Neuronal stem cell (in vitro differentiated cells): ENCODE measurements around the gene CPA3.

Experiments used
- DNase-seq: peaks from one replicate; pipeline ENCODE4 v3.0.0-alpha.2; 2013; ENCODE audit warnings: low spot score
- H2AFZ ChIP-seq: one replicate; pipeline ENCODE4 v1.6.1; 2013; ENCODE audit warnings: mild to moderate bottlenecking, low read length, inconsistent platforms
- H2AK5ac ChIP-seq: 2 replicates; pipeline ENCODE4 v1.6.1; 2013; ENCODE audit warnings: low read depth, mild to moderate bottlenecking, inconsistent platforms, low read length, moderate library complexity, mixed read lengths
- H2BK120ac ChIP-seq: 2 replicates; pipeline ENCODE4 v1.6.1; 2013; ENCODE audit warnings: low read depth, mild to moderate bottlenecking, inconsistent platforms, low read length, moderate library complexity, mixed read lengths
- H2BK12ac ChIP-seq: one replicate; pipeline ENCODE4 v1.6.1; 2013; ENCODE audit warnings: low read length, inconsistent platforms
- H2BK15ac ChIP-seq: 2 replicates; pipeline ENCODE4 v1.6.1; 2013; ENCODE audit warnings: mild to moderate bottlenecking, low read length, inconsistent platforms, mixed read lengths
- H2BK5ac ChIP-seq: one replicate; pipeline ENCODE4 v1.6.1; 2013; ENCODE audit warnings: inconsistent platforms, mild to moderate bottlenecking, low read length, moderate library complexity
- H3K14ac ChIP-seq: one replicate; pipeline ENCODE4 v1.6.1; 2013; ENCODE audit warnings: low read length, inconsistent platforms
- H3K18ac ChIP-seq: 2 replicates; pipeline ENCODE4 v1.6.1; 2013; ENCODE audit warnings: low read length, inconsistent platforms
- H3K23ac ChIP-seq: 2 replicates; pipeline ENCODE4 v1.6.1; 2013; ENCODE audit warnings: low read depth, mild to moderate bottlenecking, mixed read lengths, low read length, inconsistent platforms; ENCODE audit not compliant: poor library complexity
- H3K27ac ChIP-seq: replicated peaks from 3 replicates; pipeline ENCODE4 v1.5.1; 2013; ENCODE audit warnings: low read length, inconsistent platforms
- H3K27me3 ChIP-seq, 3 experiments: 2 replicates each; pipeline ENCODE4 v1.6.1; 2013; ENCODE audit warnings: low read length in 3 of 3, mild to moderate bottlenecking in 2 of 3, inconsistent platforms in 1 of 3, low read depth in 1 of 3, mixed read lengths in 1 of 3, moderate library complexity in 1 of 3; ENCODE audit not compliant: control insufficient read depth in 3 of 3, insufficient read depth in 3 of 3
- H3K36me3 ChIP-seq, 2 donors: replicated peaks in 1 of 2; 2 replicates each; pipeline ENCODE4 v1.6.1; 2013; ENCODE audit warnings: low read length in 2 of 2; ENCODE audit not compliant: control insufficient read depth in 2 of 2, insufficient read depth in 2 of 2
- H3K4ac ChIP-seq: 2 replicates; pipeline ENCODE4 v1.6.1; 2013; ENCODE audit warnings: inconsistent platforms, mild to moderate bottlenecking, low read length, moderate library complexity
- H3K4me1 ChIP-seq, 2 donors: 1 replicate in 1 of 2; 2 replicates in 1 of 2; pipeline ENCODE4 v1.6.1; 2013; ENCODE audit warnings: low read length in 2 of 2, low read depth in 1 of 2; ENCODE audit not compliant: control insufficient read depth in 2 of 2, insufficient read depth in 1 of 2
- H3K4me2 ChIP-seq: one replicate; pipeline ENCODE4 v1.6.1; 2013; ENCODE audit warnings: mild to moderate bottlenecking, low read length, inconsistent platforms; ENCODE audit not compliant: insufficient read depth, poor library complexity, severe bottlenecking
- H3K4me3 ChIP-seq, 2 donors: 2 replicates each; pipeline ENCODE4 v1.5.1; 2013; ENCODE audit warnings: low read length in 2 of 2, mild to moderate bottlenecking in 2 of 2, inconsistent platforms in 1 of 2, moderate library complexity in 1 of 2
- H3K79me1 ChIP-seq: one replicate; pipeline ENCODE4 v1.6.1; 2013; ENCODE audit warnings: low read depth, mild to moderate bottlenecking, inconsistent platforms, low read length, moderate library complexity
- H3K9ac ChIP-seq: one replicate; pipeline ENCODE4 v1.6.1; 2013; ENCODE audit warnings: mild to moderate bottlenecking, low read depth, low read length, inconsistent platforms; ENCODE audit not compliant: poor library complexity
- H3K9me3 ChIP-seq, 2 donors: replicated peaks in 1 of 2; 2 replicates each; pipeline versions ENCODE3 to v1.6.1; 2013; ENCODE audit warnings: low read length in 2 of 2, mild to moderate bottlenecking in 2 of 2, inconsistent platforms in 1 of 2, low read depth in 1 of 2, mixed read lengths in 1 of 2, moderate library complexity in 1 of 2; ENCODE audit not compliant: control insufficient read depth in 2 of 2, insufficient read depth in 1 of 2
- H4K8ac ChIP-seq: one replicate; pipeline ENCODE4 v1.6.1; 2013; ENCODE audit warnings: low read depth, mild to moderate bottlenecking, inconsistent platforms, low read length, moderate library complexity
- H4K91ac ChIP-seq: one replicate; pipeline ENCODE4 v1.6.1; 2013; ENCODE audit warnings: low read length, low read depth, mild to moderate bottlenecking, inconsistent platforms; ENCODE audit not compliant: poor library complexity
- WGBS, 2 donors: extraction: QIAGEN DNeasy Blood & Tissue Kit; methylation state at CpG; one replicate each; pipeline ENCODE4 v1.1.7; 2013; ENCODE audit warnings: missing lambda C conversion rate in 2 of 2, mixed read lengths in 1 of 2; ENCODE audit not compliant: insufficient read length in 2 of 2, insufficient replicate concordance in 1 of 2; ENCODE audit errors: extremely low coverage in 2 of 2; 5-methylcytosine and 5-hydroxymethylcytosine counted together

The CPA3 gene

GRCh38 chr3:148840451-148840850 lies 24.6 kb upstream of the CPA3 start:
- H3K18ac ChIP-seq = no peak overlapping the region
- H3K4me1 ChIP-seq = no peaks in the 10 kb centered on the region
- H4K91ac ChIP-seq = no peak overlapping the region
- no peak overlapping the region for H2BK15ac ChIP-seq
- WGBS, 2 donors = no CpG with 5 or more reads among the region's 4 CpGs
- H3K23ac ChIP-seq = no peak overlapping the region
- no peak overlapping the region for H2AK5ac ChIP-seq
- no peaks in the 10 kb centered on the region for H3K9me3 ChIP-seq
- H2BK5ac ChIP-seq = no peak overlapping the region
- no peak overlapping the region for H3K27ac ChIP-seq
- no peak overlapping the region for H3K4me2 ChIP-seq
- no peak for DNase-seq
- H4K8ac ChIP-seq = no peak overlapping the region
- H3K36me3 ChIP-seq = no peaks in the 10 kb centered on the region
- no peaks in the 10 kb centered on the region for H3K79me1 ChIP-seq
- no peak overlapping the region for H2AFZ ChIP-seq
- no peak overlapping the region for H2BK120ac ChIP-seq
- H2BK12ac ChIP-seq = no peak overlapping the region
- H3K9ac ChIP-seq = no peak overlapping the region
- no peak overlapping the region for H3K4ac ChIP-seq
- no peaks in the 10 kb centered on the region for H3K27me3 ChIP-seq
- H3K14ac ChIP-seq = no peak overlapping the region
- no peak overlapping the region for H3K4me3 ChIP-seq

GRCh38 chr3:148845756-148846395 lies 19.2 kb upstream of the CPA3 start:
- Histone ChIP-seq H3K27ac (no peak overlapping the region), H3K23ac (no peak overlapping the region), H4K8ac (no peak overlapping the region), H3K9me3 (no peaks in the 10 kb centered on the region), H3K18ac (no peak overlapping the region), H2BK12ac (no peak overlapping the region), H2AK5ac (no peak overlapping the region), H2BK5ac (no peak overlapping the region), H3K36me3 (no peaks in the 10 kb centered on the region), H3K79me1 (no peaks in the 10 kb centered on the region), H3K4me1 (no peaks in the 10 kb centered on the region), H3K4me3 (no peak overlapping the region), H3K14ac (no peak overlapping the region), H3K9ac (no peak overlapping the region), H4K91ac (no peak overlapping the region), H3K4me2 (no peak overlapping the region), H3K27me3 (no peaks in the 10 kb centered on the region), H2BK120ac (no peak overlapping the region), H2BK15ac (no peak overlapping the region), H2AFZ (no peak overlapping the region), H3K4ac (no peak overlapping the region)
- no peak for DNase-seq
- WGBS, 2 donors = no CpG with 5 or more reads among the region's 2 CpGs

- Histone ChIP-seq H2BK12ac (no peak overlapping the region), H3K18ac (no peak overlapping the region), H3K14ac (no peak overlapping the region), H3K23ac (no peak overlapping the region), H2AFZ (no peak overlapping the region), H2BK5ac (no peak overlapping the region), H3K4me2 (no peak overlapping the region), H3K9me3 (no peaks in the 10 kb centered on the region), H3K36me3 (no peaks in the 10 kb centered on the region), H3K9ac (no peak overlapping the region), H3K4me3 (no peak overlapping the region), H4K8ac (no peak overlapping the region), H2AK5ac (no peak overlapping the region), H2BK15ac (no peak overlapping the region), H3K4ac (no peak overlapping the region), H3K27ac (no peak overlapping the region), H3K79me1 (no peaks in the 10 kb centered on the region), H3K27me3 (no peaks in the 10 kb centered on the region), H4K91ac (no peak overlapping the region), H2BK120ac (no peak overlapping the region), H3K4me1 (no peaks in the 10 kb centered on the region)
- no peak for DNase-seq
- WGBS, 2 donors = no CpG with 5 or more reads among the region's 1 CpG
These were observed 17.7 kb upstream of the CPA3 start for GRCh38 chr3:148847351-148847750.

- Histone ChIP-seq H4K8ac (no peak overlapping the region), H2BK15ac (no peak overlapping the region), H3K36me3 (no peaks in the 10 kb centered on the region), H3K14ac (no peak overlapping the region), H2BK120ac (no peak overlapping the region), H3K9me3 (no peaks in the 10 kb centered on the region), H3K79me1 (no peaks in the 10 kb centered on the region), H3K9ac (no peak overlapping the region), H3K18ac (no peak overlapping the region), H3K27me3 (no peaks in the 10 kb centered on the region), H3K4ac (no peak overlapping the region), H2AK5ac (no peak overlapping the region), H4K91ac (no peak overlapping the region), H3K23ac (no peak overlapping the region), H3K27ac (no peak overlapping the region), H2AFZ (no peak overlapping the region), H2BK5ac (no peak overlapping the region), H2BK12ac (no peak overlapping the region), H3K4me2 (no peak overlapping the region), H3K4me1 (no peaks in the 10 kb centered on the region), H3K4me3 (no peak overlapping the region)
- DNase-seq = no peak
- whole genome bisulfite sequencing, 2 donors = no CpG with 5 or more reads among the region's 1 CpG
These were observed 16.7 kb upstream of the CPA3 start for GRCh38 chr3:148848410-148848809.
